Panc1 (cell line): ENCODE results near the gene MDN1.

ENCODE experiments used
- POLR2AphosphoS5 ChIP-seq: IDR thresholded peaks from 2 replicates; pipeline ENCODE4 v1.6.1; 2012; ENCODE audit warnings: mild to moderate bottlenecking, low read depth, low read length, moderate library complexity
- TF ChIP-seq, protein P1 (sequence below): fragments of 450-650 bp; IDR thresholded peaks from 2 replicates; pipeline ENCODE4 v1.5.1; 2017; ENCODE audit warnings: mild to moderate bottlenecking

GRCh38 chr6:89858041-89858440 is 38.4 kb upstream of the MDN1 start:
- TF ChIP-seq, protein P1, sequence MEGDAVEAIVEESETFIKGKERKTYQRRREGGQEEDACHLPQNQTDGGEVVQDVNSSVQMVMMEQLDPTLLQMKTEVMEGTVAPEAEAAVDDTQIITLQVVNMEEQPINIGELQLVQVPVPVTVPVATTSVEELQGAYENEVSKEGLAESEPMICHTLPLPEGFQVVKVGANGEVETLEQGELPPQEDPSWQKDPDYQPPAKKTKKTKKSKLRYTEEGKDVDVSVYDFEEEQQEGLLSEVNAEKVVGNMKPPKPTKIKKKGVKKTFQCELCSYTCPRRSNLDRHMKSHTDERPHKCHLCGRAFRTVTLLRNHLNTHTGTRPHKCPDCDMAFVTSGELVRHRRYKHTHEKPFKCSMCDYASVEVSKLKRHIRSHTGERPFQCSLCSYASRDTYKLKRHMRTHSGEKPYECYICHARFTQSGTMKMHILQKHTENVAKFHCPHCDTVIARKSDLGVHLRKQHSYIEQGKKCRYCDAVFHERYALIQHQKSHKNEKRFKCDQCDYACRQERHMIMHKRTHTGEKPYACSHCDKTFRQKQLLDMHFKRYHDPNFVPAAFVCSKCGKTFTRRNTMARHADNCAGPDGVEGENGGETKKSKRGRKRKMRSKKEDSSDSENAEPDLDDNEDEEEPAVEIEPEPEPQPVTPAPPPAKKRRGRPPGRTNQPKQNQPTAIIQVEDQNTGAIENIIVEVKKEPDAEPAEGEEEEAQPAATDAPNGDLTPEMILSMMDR, result no peak
- no peak for TF ChIP-seq POLR2AphosphoS5
